Measurements from ENCODE around the gene CDC23.

- no peak for TF ChIP-seq CTCF (conservative IDR thresholded peaks at IDR 0.05 in 1 of 2, IDR thresholded peaks at IDR 0.05 in 1 of 2; ENCODE audit: extremely low read depth in 1 of 2, insufficient read depth in 1 of 2, low read depth in 1 of 2, low read length in 2 of 2)
- TF ChIP-seq EZH2 (IDR thresholded peaks at IDR 0.05; ENCODE audit: borderline replicate concordance, low read length), result no peak
Observed at GRCh38 chr5:138212828-138213160, 329 bp downstream of the CDC23 start.

Data from mammary epithelial cell (primary cell).